ENCODE measurements around the gene KEAP1.
"Not testable (repeated sequence)": the region's sequence is repeated elsewhere in the genome, so short reads cannot be mapped to it uniquely, and the experiment has no call there.

Gene KEAP1

GRCh38 chr19:10537668-10538067 lies 34.5 kb upstream of the KEAP1 start:
- TF ChIP-seq ZFX (IDR thresholded peaks at IDR 0.05; ENCODE audit: borderline replicate concordance), result no peak
- TF ChIP-seq CTCF (IDR thresholded peaks at IDR 0.05), result no peak
- no peak overlapping the region for H3K27ac ChIP-seq

- no peak overlapping the region for H3K27ac ChIP-seq
- TF ChIP-seq CTCF (IDR thresholded peaks at IDR 0.05), result no peak
- no peak for TF ChIP-seq ZFX (IDR thresholded peaks at IDR 0.05; ENCODE audit: borderline replicate concordance)
Measured at GRCh38 chr19:10535613-10536012, 32.5 kb upstream of the KEAP1 start.

GRCh38 chr19:10533646-10534386 lies 30.7 kb upstream of the KEAP1 start:
- no peak for TF ChIP-seq CTCF (IDR thresholded peaks at IDR 0.05)
- no peak for TF ChIP-seq ZFX (IDR thresholded peaks at IDR 0.05; ENCODE audit: borderline replicate concordance)
- H3K27ac ChIP-seq, result no peak overlapping the region

GRCh38 chr19:10532457-10532856 lies 29.3 kb upstream of the KEAP1 start:
- no peak for TF ChIP-seq CTCF (IDR thresholded peaks at IDR 0.05)
- TF ChIP-seq ZFX (IDR thresholded peaks at IDR 0.05; ENCODE audit: borderline replicate concordance), result no peak
- no peak overlapping the region for H3K27ac ChIP-seq

- H3K27ac ChIP-seq, result not testable (repeated sequence)
Measured at GRCh38 chr19:10526887-10527286, 23.7 kb upstream of the KEAP1 start.

GRCh38 chr19:10525636-10526035 lies 22.5 kb upstream of the KEAP1 start:
- no peak for TF ChIP-seq CTCF (IDR thresholded peaks at IDR 0.05)
- no peak for TF ChIP-seq ZFX (IDR thresholded peaks at IDR 0.05; ENCODE audit: borderline replicate concordance)
- no peak overlapping the region for H3K27ac ChIP-seq

- TF ChIP-seq CTCF (IDR thresholded peaks at IDR 0.05), result no peak
- no peak overlapping the region for H3K27ac ChIP-seq
Measured at GRCh38 chr19:10523135-10523636, 20.0 kb upstream of the KEAP1 start.

Data from 22Rv1 (cell line).